HG02759 (cell line): ENCODE data around the gene MAS1.
A peak's percentile ranks its signal among the peaks of the same experiment; 100 is the strongest.
"Not testable (repeated sequence)": the region's sequence is repeated elsewhere in the genome, so short reads cannot be mapped to it uniquely, and the experiment has no call there.

Experiments
- ATAC-seq: cut with Tn5 transposase; IDR thresholded peaks from one replicate; pipeline ENCODE4 v1.9.1; 2021; ENCODE audit warnings: mild to moderate bottlenecking, moderate library complexity; ENCODE audit not compliant: unreplicated experiment

Gene MAS1

GRCh38 chr6:159915397-159915796 lies 24.6 kb downstream of the MAS1 start:
- ATAC-seq = no peak

DNA sequence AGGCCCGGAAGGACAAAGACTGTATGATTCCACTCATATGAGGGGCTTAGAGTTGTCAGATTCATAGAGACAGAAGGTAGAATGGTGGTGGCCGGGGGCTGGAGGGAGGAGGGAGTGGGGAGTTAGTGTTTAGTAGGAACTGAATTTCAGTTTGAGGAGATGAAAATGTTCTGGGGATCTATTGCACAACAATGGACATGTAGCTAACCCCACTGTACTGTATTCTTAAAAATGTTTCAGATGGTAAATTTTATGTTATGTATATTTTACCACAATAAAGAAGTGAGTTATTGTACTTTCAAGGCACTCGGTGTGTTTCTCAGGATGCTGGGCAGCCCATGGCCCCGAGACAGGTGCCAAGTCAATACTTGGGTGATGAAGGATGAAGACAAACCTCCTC lies 25.4 kb downstream of the MAS1 start:
- no peak for ATAC-seq

- ATAC-seq = no peak
Measured at GRCh38 chr6:159916752-159917151, 26.0 kb downstream of the MAS1 start.

- no peak for ATAC-seq
Measured at GRCh38 chr6:159919011-159919511, 28.3 kb downstream of the MAS1 start.

GRCh38 chr6:159919800-159920199 lies 29.0 kb downstream of the MAS1 start:
- no peak for ATAC-seq

DNA sequence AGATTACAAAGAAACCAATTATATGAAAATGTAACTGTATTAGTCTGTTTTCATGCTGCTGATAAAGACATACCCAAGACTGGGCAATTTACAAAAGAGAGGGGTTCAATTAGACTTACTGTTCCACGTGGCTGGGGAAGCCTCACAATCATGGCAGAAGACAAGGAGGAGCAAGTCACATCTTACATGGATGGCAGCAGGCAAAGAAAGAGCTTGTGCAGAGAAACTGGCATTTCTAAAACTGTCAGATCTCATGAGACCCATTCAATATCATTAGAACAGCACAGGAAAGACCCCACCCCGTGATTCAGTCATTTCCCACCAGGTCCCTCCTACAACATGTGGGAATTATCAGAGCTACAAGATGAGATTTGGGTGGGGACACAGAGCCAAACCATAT lies 33.4 kb downstream of the MAS1 start:
- ATAC-seq = not testable (repeated sequence)

- no peak for ATAC-seq
Measured at GRCh38 chr6:159926542-159927203, 35.9 kb downstream of the MAS1 start.

DNA sequence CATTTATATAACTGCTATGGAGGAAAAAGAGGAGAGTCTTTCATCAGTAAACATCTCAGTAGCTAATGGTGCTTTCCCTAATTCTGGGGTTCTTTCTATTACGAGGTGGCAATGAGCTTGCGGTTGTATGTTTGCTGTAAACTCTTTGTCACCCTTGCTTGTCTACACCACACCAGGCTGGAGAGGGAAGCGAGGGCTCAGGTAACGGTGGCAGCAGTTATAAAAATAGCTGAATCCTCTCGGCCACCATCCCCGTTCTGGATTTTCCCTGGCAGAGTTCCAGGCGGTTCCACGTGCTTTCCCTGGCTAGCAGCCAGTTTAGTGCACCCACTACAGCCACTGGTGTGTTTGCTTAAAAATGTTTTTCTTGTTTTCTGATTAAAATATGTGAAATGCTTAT lies 39.0 kb downstream of the MAS1 start:
- peak; percentile 37 for ATAC-seq

GRCh38 chr6:159931112-159931511 lies 40.3 kb downstream of the MAS1 start:
- peak; percentile 90 for ATAC-seq

- ATAC-seq = peak; percentile 16
Measured at GRCh38 chr6:159931846-159932245, 41.1 kb downstream of the MAS1 start.

GRCh38 chr6:159933077-159933476 lies 42.3 kb downstream of the MAS1 start:
- no peak for ATAC-seq

- no peak for ATAC-seq
Measured at GRCh38 chr6:159934181-159934580, 43.4 kb downstream of the MAS1 start.

DNA sequence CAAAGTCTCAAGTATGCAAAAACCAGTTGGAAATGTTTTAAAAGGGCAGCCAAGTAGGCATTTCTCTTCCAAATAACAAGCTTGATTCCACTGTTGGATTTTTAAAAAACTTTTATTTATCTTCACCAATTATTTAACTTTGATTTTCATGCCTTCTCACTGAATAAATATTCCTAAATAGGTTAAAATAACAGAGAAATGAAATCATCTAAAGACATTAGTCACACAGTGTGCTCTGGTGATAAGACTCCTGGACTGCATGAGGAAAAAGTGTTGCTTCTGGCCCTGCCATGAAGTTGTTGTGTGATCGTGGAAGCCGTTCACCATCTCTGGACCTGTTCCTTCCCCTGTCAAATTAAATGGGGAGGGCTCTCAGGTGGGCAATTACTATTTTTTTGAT lies 44.3 kb downstream of the MAS1 start:
- no peak for ATAC-seq

GRCh38 chr6:159935633-159936032 lies 44.8 kb downstream of the MAS1 start:
- no peak for ATAC-seq

GRCh38 chr6:159939591-159940016 lies 48.8 kb downstream of the MAS1 start:
- no peak for ATAC-seq
